Activated naive CD4-positive, alpha-beta T cell treated with anti-CD3 and anti-CD28 coated beads for 36 hours (primary cell): ENCODE results near the gene CEBPZOS. TPM values are rescaled to one million over a fixed set of nuclear protein-coding genes. Genes with fewer than 3 reads are reported as not detected.

ENCODE experiments used
- CTCF ChIA-PET: fragments of 350-600 bp; sonication (Branson Sonifier 250); formaldehyde crosslinking; loops from one replicate; lab custom pipeline; 2021; ENCODE audit warnings: antibody characterized with exemption; lab: Charles Lee
- DNase-seq: peaks from one replicate; pipeline ENCODE4 v3.0.0-alpha.2; 2020
- H3K27ac Mint-ChIP-seq: one replicate; pipeline ENCODE4 v1.8.0; 2021; ENCODE audit warnings: mild to moderate bottlenecking, mixed read lengths
- H3K27me3 Mint-ChIP-seq: one replicate; pipeline ENCODE4 v1.8.0; 2021; ENCODE audit warnings: low read depth, mixed read lengths
- H3K36me3 Mint-ChIP-seq: one replicate; pipeline ENCODE4 v1.8.0; 2021; ENCODE audit warnings: low read depth, mixed read lengths
- H3K4me1 Mint-ChIP-seq: one replicate; pipeline ENCODE4 v1.8.0; 2021; ENCODE audit warnings: low read depth, mixed read lengths
- H3K4me3 Mint-ChIP-seq: one replicate; pipeline ENCODE4 v1.8.0; 2021; ENCODE audit warnings: mild to moderate bottlenecking, moderate library complexity, mixed read lengths
- H3K9me3 Mint-ChIP-seq: one replicate; pipeline ENCODE4 v1.8.0; 2021; ENCODE audit warnings: mixed read lengths
- intact Hi-C: fragments of 100-400 bp; cut with micrococcal nuclease; formaldehyde crosslinking; loops from one replicate; pipeline ENCODE4 v1.15.1; 2023
- total RNA-seq, 2 experiments: library from RNA; stranded (reverse); gene quantifications; one replicate each; pipeline ENCODE4 v1.2.3, GENCODE V29; 2021

The CEBPZOS gene
- total RNA-seq, 2 experiments from 2014 or later = 30.3 to 30.7 TPM

DNA sequence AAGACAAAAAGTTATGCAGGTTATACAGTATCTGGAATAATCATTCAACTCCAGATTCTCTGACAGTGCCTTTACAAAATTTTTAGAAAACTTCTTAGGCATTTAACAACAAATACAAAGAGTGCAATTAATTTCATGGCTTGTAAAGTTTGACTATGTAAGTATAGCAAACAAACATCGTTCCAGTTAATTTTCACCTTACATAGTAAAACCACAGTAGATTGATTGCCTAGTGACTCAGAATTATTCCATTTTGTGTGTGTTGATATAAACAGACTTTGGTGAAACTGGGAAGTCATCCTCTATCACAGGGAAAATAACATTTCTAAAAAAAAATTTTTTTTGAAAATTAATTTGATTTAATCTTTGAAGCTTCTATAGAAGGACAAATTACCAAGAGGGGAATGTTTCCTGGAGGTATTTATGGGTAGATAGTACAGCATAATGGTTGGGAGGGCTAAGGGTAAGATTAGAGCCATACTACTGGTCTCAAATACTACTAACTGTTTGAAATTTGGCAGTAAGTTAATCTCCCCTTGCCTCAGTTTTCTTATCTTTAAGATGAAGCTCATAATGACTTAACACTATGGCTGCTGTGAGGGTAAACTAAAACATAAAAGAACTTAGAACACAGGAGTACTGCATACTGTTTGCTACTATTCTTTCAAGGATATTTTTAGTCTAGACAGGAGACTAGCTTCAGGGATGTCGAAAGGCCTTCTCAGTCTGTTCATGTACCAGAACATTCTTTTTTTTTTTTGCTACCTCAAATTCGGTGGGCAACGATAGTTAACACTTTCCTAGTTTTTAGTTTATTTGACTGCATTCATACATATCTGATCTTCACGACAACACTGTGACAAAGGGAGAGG, 54.8 kb downstream of the CEBPZOS start:
- intact Hi-C loops = no loop called here
- Mint-ChIP-seq H3K4me1 (peaks cover 2% of the 10 kb centered on the region), H3K36me3 (peaks cover 39% of the 10 kb centered on the region), H3K27ac (no peak overlapping the region), H3K9me3 (no peaks in the 10 kb centered on the region), H3K27me3 (no peaks in the 10 kb centered on the region), H3K4me3 (no peak overlapping the region)
- CTCF ChIA-PET = interaction anchor here (0.6 kb wide), 1 partner anchor 606 kb away, joined by 6 read pairs; no protein-coding TSS in a partner anchor
- DNase-seq = no peak

Other genes with a start within 250 kb of the CEBPZOS start
- 10 to 100 TPM; 19.3 to 22.2 TPM for gene STRN, start 230.0 kb upstream of the CEBPZOS start, total RNA-seq
- gene HEATR5B, start 112.1 kb upstream of the CEBPZOS start, total RNA-seq = 10 to 100 TPM; 15.5 to 15.8 TPM
- gene GPATCH11, start 112.0 kb upstream of the CEBPZOS start, total RNA-seq = 10 to 100 TPM in 1 of 2 experiments, 1 to 10 TPM in 1; 9.8 to 10.4 TPM
- gene EIF2AK2, start 39.5 kb upstream of the CEBPZOS start, total RNA-seq = 10 to 100 TPM; 54.5 to 55.7 TPM
- gene SULT6B1, start 7.8 kb upstream of the CEBPZOS start, total RNA-seq = not detected
- 10 to 100 TPM; 61.4 to 65.0 TPM for gene CEBPZ, start 35.1 kb downstream of the CEBPZOS start, total RNA-seq
- 10 to 100 TPM; 17.5 to 18.2 TPM for gene NDUFAF7, start 35.2 kb downstream of the CEBPZOS start, total RNA-seq
- 10 to 100 TPM; 13.0 TPM for gene PRKD3, start 128.3 kb downstream of the CEBPZOS start, total RNA-seq
- gene QPCT, start 148.1 kb downstream of the CEBPZOS start, total RNA-seq = under 1 TPM in 1 of 2 experiments, not detected in 1; 0.42 TPM